HepG2 (cell line): ENCODE results near the gene CLEC2A. TPM values are rescaled to one million over a fixed set of nuclear protein-coding genes. Genes with fewer than 3 reads are reported as not detected.

Experiments used
- ATAC-seq: fragments of 200-7000 bp; cut with Tn5 transposase; 3 replicates; pipeline ENCODE4 v1.9.1; 2020; ENCODE audit warnings: mild to moderate bottlenecking, moderate library complexity
- BruUV-seq: library from RNA; stranded (reverse); fragments of 400-500 nt; replicated peaks from 2 replicates; lab custom pipeline; 2021; lab: Mats Ljungman, UMichigan
- CTCF ChIA-PET: fragments of 300-600 bp; formaldehyde crosslinking; extraction: SDS; loops from one replicate; lab custom pipeline; 2021; ENCODE audit warnings: low total read pairs, inconsistent platforms, low intra/inter-chr PET ratio; lab: Yijun Ruan, JAX
- POLR2A ChIA-PET: fragments of 350-600 bp; sonication (Branson Sonifier 250); formaldehyde crosslinking; loops from one replicate; lab custom pipeline; 2020; ENCODE audit warnings: antibody characterized with exemption, inconsistent platforms; lab: Yijun Ruan, JAX
- DNase-seq: peaks from one replicate; pipeline ENCODE4 v3.0.0-alpha.2; 2015; ENCODE audit warnings: low spot score
- FAIRE-seq: peaks from 3 replicates; lab custom pipeline; 2011; peaks lifted over from hg19 to GRCh38; lab: Jason Lieb, UNC
- H2AFZ ChIP-seq: one replicate; pipeline ENCODE4 v1.6.1; 2011; ENCODE audit warnings: low read length, inconsistent platforms
- H3K27ac ChIP-seq: fragments of 300-600 bp; 3 replicates; pipeline ENCODE4 v1.8.0; 2011; ENCODE audit warnings: mixed run types, mild to moderate bottlenecking, mixed read lengths, low read length, inconsistent platforms; ENCODE audit not compliant: insufficient read depth; ENCODE audit errors: extremely low read length
- H3K27me3 ChIP-seq, 2 experiments: fragments of 200-600 bp in 1 of 2; 2 replicates in 1 of 2; 3 replicates in 1 of 2; pipeline versions ENCODE4 v1.6.0 to v1.8.0; 2011; ENCODE audit warnings: low read length in 2 of 2, mild to moderate bottlenecking in 2 of 2, moderate library complexity in 2 of 2, inconsistent platforms in 1 of 2; ENCODE audit not compliant: insufficient read depth in 2 of 2, control insufficient read depth in 1 of 2
- H3K36me3 ChIP-seq, 2 experiments: fragments of 200-600 bp in 1 of 2; replicated peaks in 1 of 2; 2 replicates in 1 of 2; 3 replicates in 1 of 2; pipeline versions ENCODE4 v1.5.1 to v1.8.0; 2011; ENCODE audit warnings: low read length in 2 of 2, inconsistent platforms in 1 of 2; ENCODE audit not compliant: insufficient read depth in 2 of 2, control insufficient read depth in 1 of 2
- H3K4me1 ChIP-seq: 2 replicates; pipeline ENCODE4 v1.5.1; 2012; ENCODE audit warnings: low read length, inconsistent platforms; ENCODE audit not compliant: insufficient read depth
- H3K4me2 ChIP-seq: 2 replicates; pipeline ENCODE4 v1.6.0; 2011; ENCODE audit warnings: low read depth, low read length, inconsistent platforms
- H3K4me3 ChIP-seq, 3 experiments: fragments of 200-600 bp in 1 of 3; sonication (generic), shearing (Covaris generic) in 1 of 3; replicated peaks in 1 of 3; 2 replicates each; pipeline ENCODE4 v1.5.1; 2011 to 2016; ENCODE audit warnings: low read length in 3 of 3, inconsistent platforms in 2 of 3, low read depth in 2 of 3, mild to moderate bottlenecking in 2 of 3, control low read depth in 1 of 3, mixed read lengths in 1 of 3; ENCODE audit not compliant: insufficient read depth in 1 of 3
- H3K79me2 ChIP-seq: one replicate; pipeline ENCODE4 v1.6.1; 2011; ENCODE audit warnings: low read length, inconsistent platforms; ENCODE audit not compliant: insufficient read depth
- H3K9ac ChIP-seq: 2 replicates; pipeline ENCODE4 v1.6.0; 2011; ENCODE audit warnings: mild to moderate bottlenecking, low read depth, low read length, inconsistent platforms; ENCODE audit not compliant: insufficient read depth
- H3K9me3 ChIP-seq: 2 replicates; pipeline ENCODE4 v1.5.1; 2012; ENCODE audit warnings: mild to moderate bottlenecking, low read length
- H4K20me1 ChIP-seq: 2 replicates; pipeline ENCODE4 v1.6.0; 2011; ENCODE audit warnings: inconsistent platforms, mild to moderate bottlenecking, low read length, moderate library complexity; ENCODE audit not compliant: insufficient read depth
- CREM ChIP-seq, 2 experiments: sonication (generic) in 1 of 2; formaldehyde crosslinking in 1 of 2; IDR thresholded peaks; 2 replicates each; pipeline versions ENCODE4 v1.4.0 to v1.6.1; 2016 to 2020; ENCODE audit warnings: antibody characterized with exemption in 1 of 2, mild to moderate bottlenecking in 1 of 2, missing genetic modification reagents in 1 of 2
- EP300 ChIP-seq, 3 experiments: sonication (generic) in 1 of 3; formaldehyde crosslinking in 1 of 3; IDR thresholded peaks; 2 replicates each; pipeline versions ENCODE4 v1.5.1 to v1.6.1; 2011 to 2020; ENCODE audit warnings: low read depth in 2 of 3, low read length in 2 of 3, borderline replicate concordance in 1 of 3, improper control_type of control experiment in 1 of 3, mild to moderate bottlenecking in 1 of 3, missing genetic modification reagents in 1 of 3, moderate library complexity in 1 of 3
- FOXP1 ChIP-seq, 2 experiments: fragments of 450-650 bp in 1 of 2; IDR thresholded peaks; 2 replicates each; pipeline ENCODE4 v1.6.1; 2017 to 2018; ENCODE audit warnings: antibody characterized with exemption in 1 of 2
- IKZF4 ChIP-seq: sonication (generic); formaldehyde crosslinking; IDR thresholded peaks from 2 replicates; pipeline ENCODE4 v1.5.1; 2020; ENCODE audit warnings: borderline replicate concordance, mild to moderate bottlenecking, low read depth, missing genetic modification reagents; ENCODE audit errors: not compliant biosample characterization
- MEF2D ChIP-seq: sonication (generic); formaldehyde crosslinking; IDR thresholded peaks from 2 replicates; pipeline ENCODE4 v1.5.1; 2020; ENCODE audit warnings: mild to moderate bottlenecking, missing genetic modification reagents
- RFX1 ChIP-seq: fragments of 450-650 bp; IDR thresholded peaks from 2 replicates; pipeline ENCODE4 v1.6.1; 2017
- RNF2 ChIP-seq: fragments of 450-650 bp; conservative IDR thresholded peaks from 2 replicates; pipeline ENCODE4 v1.6.1; 2016; ENCODE audit warnings: low read depth
- ZFP82 ChIP-seq: sonication (generic); formaldehyde crosslinking; IDR thresholded peaks from 2 replicates; pipeline ENCODE4 v1.5.1; 2020; ENCODE audit warnings: mild to moderate bottlenecking, missing genetic modification reagents, borderline replicate concordance
- WGBS: methylation state at CpG from one replicate; pipeline ENCODE4 v1.1.6; 2017; ENCODE audit warnings: low lambda C conversion rate; 5-methylcytosine and 5-hydroxymethylcytosine counted together
- in situ Hi-C: cut with HindIII; loops from 2 replicates; pipeline ENCODE4 v1.10.0; 2017; ENCODE audit warnings: low pct_unique_long_range_greater_than_20kb; ENCODE audit not compliant: extremely low pct_ligation_motif_present
- intact Hi-C: fragments of 100-400 bp; cut with micrococcal nuclease; formaldehyde crosslinking; loops from one replicate; pipeline ENCODE4 v1.10.0; 2022; ENCODE audit not compliant: unreplicated experiment
- polyA plus RNA-seq, 8 experiments: library from polyadenylated mRNA; depleted of rRNA in 3 of 8; stranded (reverse) in 7 of 8; unstranded in 1 of 8; fragments of >200 nt; fragmentation: Illumina TruSeq in 4 of 8; extraction: Trizol in 4 of 8; gene quantifications; 2 replicates each; pipeline versions ENCODE4 v1.2.1 to v1.2.3, GENCODE V29; 2011 to 2016; ENCODE audit warnings: low read depth in 4 of 8, missing spikeins in 1 of 8, mixed read lengths in 1 of 8; ENCODE audit not compliant: insufficient read depth in 1 of 8
- total RNA-seq, 5 experiments: library from RNA; depleted of rRNA; stranded (reverse); fragments of >200 nt; fragmentation: Illumina TruSeq; extraction: Trizol; gene quantifications; 2 replicates each; pipeline ENCODE4 v1.2.3, GENCODE V29; 2016; ENCODE audit warnings: low read depth in 1 of 5
- TF ChIP-seq, protein P1 (sequence below): sonication (generic); formaldehyde crosslinking; IDR thresholded peaks from 2 replicates; pipeline ENCODE4 v1.5.1; 2020; ENCODE audit warnings: mild to moderate bottlenecking, missing genetic modification reagents, borderline replicate concordance
- TF ChIP-seq, protein P2 (sequence below): sonication (generic); formaldehyde crosslinking; IDR thresholded peaks from 2 replicates; pipeline ENCODE4 v1.8.1; 2022; ENCODE audit warnings: low read depth, mild to moderate bottlenecking, missing genetic modification reagents

Gene CLEC2A
- total and polyA plus RNA-seq, 2 of the 13 experiments (the other 11 are each of a cell fraction or from before 2014, with no cell fraction given): not detected

DNA sequence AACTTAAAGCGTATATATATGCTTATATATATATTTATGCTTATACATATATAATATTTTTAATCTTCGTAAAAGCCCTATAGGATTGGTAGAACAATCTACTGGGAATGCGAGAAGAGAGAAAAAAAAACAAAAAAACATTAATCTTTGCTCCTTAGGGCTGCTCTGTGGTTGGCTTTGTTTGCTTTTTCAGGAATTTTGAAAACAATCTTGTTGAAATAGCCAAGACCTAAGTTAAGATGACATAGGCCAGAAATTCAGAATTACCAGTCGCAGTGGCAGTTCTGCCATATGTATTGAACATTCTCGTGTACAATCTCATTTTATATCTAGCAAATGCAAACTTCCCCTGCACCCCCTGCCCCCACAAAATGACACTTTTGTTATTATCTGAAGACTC is 50.2 kb downstream of the CLEC2A start:
- H3K9ac ChIP-seq: no peak overlapping the region
- FAIRE-seq (peak; percentile 43), ATAC-seq (no peak), DNase-seq (no peak)
- H3K4me1 ChIP-seq: peaks cover 14% of the 10 kb centered on the region
- intact Hi-C loops (no loop called here), in situ Hi-C loops (no loop called here)
- no peaks in the 10 kb centered on the region for H4K20me1 ChIP-seq
- H3K36me3 ChIP-seq: no peaks in the 10 kb centered on the region
- POLR2A ChIA-PET: no interaction called here
- TF ChIP-seq RFX1 (no peak), MEF2D (CRISPR knock-in tag) (no peak), RNF2 (no peak), ZFP82 (CRISPR knock-in tag) (no peak), FOXP1 (IDR thresholded peaks at IDR 0.05) (no peak), FOXP1 (CRISPR knock-in tag; IDR thresholded peaks at IDR 0.05) (0 out of 2 replicates have a peak, but pooled peaks have one; percentile 11), IKZF4 (CRISPR knock-in tag) (no peak), EP300 (IDR thresholded peaks at IDR 0.05; ENCODE audit: low read depth in 2 of 2, low read length in 2 of 2) (0 out of 4 replicates have a peak, but pooled peaks of 1 of the 2 experiments have one; percentile 6), EP300 (CRISPR knock-in tag; IDR thresholded peaks at IDR 0.05; ENCODE audit: borderline replicate concordance) (no peak), CREM (IDR thresholded peaks at IDR 0.05) (no peak), CREM (CRISPR knock-in tag; IDR thresholded peaks at IDR 0.05) (no peak)
- TF ChIP-seq, protein P1, sequence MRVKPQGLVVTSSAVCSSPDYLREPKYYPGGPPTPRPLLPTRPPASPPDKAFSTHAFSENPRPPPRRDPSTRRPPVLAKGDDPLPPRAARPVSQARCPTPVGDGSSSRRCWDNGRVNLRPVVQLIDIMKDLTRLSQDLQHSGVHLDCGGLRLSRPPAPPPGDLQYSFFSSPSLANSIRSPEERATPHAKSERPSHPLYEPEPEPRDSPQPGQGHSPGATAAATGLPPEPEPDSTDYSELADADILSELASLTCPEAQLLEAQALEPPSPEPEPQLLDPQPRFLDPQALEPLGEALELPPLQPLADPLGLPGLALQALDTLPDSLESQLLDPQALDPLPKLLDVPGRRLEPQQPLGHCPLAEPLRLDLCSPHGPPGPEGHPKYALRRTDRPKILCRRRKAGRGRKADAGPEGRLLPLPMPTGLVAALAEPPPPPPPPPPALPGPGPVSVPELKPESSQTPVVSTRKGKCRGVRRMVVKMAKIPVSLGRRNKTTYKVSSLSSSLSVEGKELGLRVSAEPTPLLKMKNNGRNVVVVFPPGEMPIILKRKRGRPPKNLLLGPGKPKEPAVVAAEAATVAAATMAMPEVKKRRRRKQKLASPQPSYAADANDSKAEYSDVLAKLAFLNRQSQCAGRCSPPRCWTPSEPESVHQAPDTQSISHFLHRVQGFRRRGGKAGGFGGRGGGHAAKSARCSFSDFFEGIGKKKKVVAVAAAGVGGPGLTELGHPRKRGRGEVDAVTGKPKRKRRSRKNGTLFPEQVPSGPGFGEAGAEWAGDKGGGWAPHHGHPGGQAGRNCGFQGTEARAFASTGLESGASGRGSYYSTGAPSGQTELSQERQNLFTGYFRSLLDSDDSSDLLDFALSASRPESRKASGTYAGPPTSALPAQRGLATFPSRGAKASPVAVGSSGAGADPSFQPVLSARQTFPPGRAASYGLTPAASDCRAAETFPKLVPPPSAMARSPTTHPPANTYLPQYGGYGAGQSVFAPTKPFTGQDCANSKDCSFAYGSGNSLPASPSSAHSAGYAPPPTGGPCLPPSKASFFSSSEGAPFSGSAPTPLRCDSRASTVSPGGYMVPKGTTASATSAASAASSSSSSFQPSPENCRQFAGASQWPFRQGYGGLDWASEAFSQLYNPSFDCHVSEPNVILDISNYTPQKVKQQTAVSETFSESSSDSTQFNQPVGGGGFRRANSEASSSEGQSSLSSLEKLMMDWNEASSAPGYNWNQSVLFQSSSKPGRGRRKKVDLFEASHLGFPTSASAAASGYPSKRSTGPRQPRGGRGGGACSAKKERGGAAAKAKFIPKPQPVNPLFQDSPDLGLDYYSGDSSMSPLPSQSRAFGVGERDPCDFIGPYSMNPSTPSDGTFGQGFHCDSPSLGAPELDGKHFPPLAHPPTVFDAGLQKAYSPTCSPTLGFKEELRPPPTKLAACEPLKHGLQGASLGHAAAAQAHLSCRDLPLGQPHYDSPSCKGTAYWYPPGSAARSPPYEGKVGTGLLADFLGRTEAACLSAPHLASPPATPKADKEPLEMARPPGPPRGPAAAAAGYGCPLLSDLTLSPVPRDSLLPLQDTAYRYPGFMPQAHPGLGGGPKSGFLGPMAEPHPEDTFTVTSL (CRISPR knock-in tag): peak; percentile 50; the same call in 1 of the 2 replicates
- TF ChIP-seq, protein P2, sequence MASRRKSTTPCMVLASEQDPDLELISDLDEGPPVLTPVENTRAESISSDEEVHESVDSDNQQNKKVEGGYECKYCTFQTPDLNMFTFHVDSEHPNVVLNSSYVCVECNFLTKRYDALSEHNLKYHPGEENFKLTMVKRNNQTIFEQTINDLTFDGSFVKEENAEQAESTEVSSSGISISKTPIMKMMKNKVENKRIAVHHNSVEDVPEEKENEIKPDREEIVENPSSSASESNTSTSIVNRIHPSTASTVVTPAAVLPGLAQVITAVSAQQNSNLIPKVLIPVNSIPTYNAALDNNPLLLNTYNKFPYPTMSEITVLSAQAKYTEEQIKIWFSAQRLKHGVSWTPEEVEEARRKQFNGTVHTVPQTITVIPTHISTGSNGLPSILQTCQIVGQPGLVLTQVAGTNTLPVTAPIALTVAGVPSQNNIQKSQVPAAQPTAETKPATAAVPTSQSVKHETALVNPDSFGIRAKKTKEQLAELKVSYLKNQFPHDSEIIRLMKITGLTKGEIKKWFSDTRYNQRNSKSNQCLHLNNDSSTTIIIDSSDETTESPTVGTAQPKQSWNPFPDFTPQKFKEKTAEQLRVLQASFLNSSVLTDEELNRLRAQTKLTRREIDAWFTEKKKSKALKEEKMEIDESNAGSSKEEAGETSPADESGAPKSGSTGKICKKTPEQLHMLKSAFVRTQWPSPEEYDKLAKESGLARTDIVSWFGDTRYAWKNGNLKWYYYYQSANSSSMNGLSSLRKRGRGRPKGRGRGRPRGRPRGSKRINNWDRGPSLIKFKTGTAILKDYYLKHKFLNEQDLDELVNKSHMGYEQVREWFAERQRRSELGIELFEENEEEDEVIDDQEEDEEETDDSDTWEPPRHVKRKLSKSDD (CRISPR knock-in tag): no peak
- 2% methylated on average over 5 of the region's 5 CpGs for WGBS
- no TSS peak for BruUV-seq
- no peaks in the 10 kb centered on the region for H3K79me2 ChIP-seq
- CTCF ChIA-PET: no interaction called here
- no peak overlapping the region for H3K4me3 ChIP-seq
- H3K9me3 ChIP-seq: no peaks in the 10 kb centered on the region
- 0 out of 2 replicates have a peak overlapping the region, but pooled peaks have one; percentile 18 for H3K4me2 ChIP-seq
- H2AFZ ChIP-seq: no peak overlapping the region
- H3K27me3 ChIP-seq: no peaks in the 10 kb centered on the region
- no peak overlapping the region for H3K27ac ChIP-seq
